Smooth muscle cell (in vitro differentiated cells): ENCODE results near the gene IFT80. TPM values are rescaled to one million over a fixed set of nuclear protein-coding genes. Genes with fewer than 3 reads are reported as not detected.

Experiments
- DNase-seq: peaks from one replicate; lab custom pipeline; 2025; ENCODE audit not compliant: unreplicated experiment; lab: John Stamatoyannopoulos, UW
- H2AFZ ChIP-seq: fragments of 200-600 bp; sonication (generic); 2 replicates; pipeline ENCODE4 v1.6.0; 2016; ENCODE audit warnings: antibody characterized with exemption, low read depth, mild to moderate bottlenecking
- H3F3A ChIP-seq: fragments of 200-600 bp; sonication (generic); 2 replicates; pipeline ENCODE4 v1.6.0; 2017; ENCODE audit warnings: antibody characterized with exemption, low read depth
- H3K27ac ChIP-seq: fragments of 200-600 bp; sonication (generic); 2 replicates; pipeline ENCODE4 v1.5.1; 2016; ENCODE audit warnings: low read depth, mild to moderate bottlenecking
- H3K27me3 ChIP-seq: fragments of 200-600 bp; sonication (generic); 2 replicates; pipeline ENCODE4 v1.6.1; 2016; ENCODE audit warnings: low read depth, mild to moderate bottlenecking
- H3K36me3 ChIP-seq: fragments of 200-600 bp; sonication (generic); 2 replicates; pipeline ENCODE4 v1.5.1; 2016; ENCODE audit warnings: low read depth
- H3K4me1 ChIP-seq: fragments of 200-600 bp; sonication (generic); 2 replicates; pipeline ENCODE4 v1.5.1; 2016; ENCODE audit warnings: low read depth
- H3K4me2 ChIP-seq: fragments of 200-600 bp; sonication (generic); 2 replicates; pipeline ENCODE4 v1.6.0; 2016; ENCODE audit warnings: mild to moderate bottlenecking
- H3K4me3 ChIP-seq: fragments of 200-600 bp; sonication (generic); 2 replicates; pipeline ENCODE4 v1.5.1; 2016; ENCODE audit warnings: mild to moderate bottlenecking
- H3K79me2 ChIP-seq: fragments of 200-600 bp; sonication (generic); 2 replicates; pipeline ENCODE4 v1.6.0; 2016; ENCODE audit warnings: low read depth, mild to moderate bottlenecking
- H3K9ac ChIP-seq: fragments of 200-600 bp; sonication (generic); 2 replicates; pipeline ENCODE4 v1.6.0; 2016; ENCODE audit warnings: low read depth
- H3K9me3 ChIP-seq: fragments of 200-600 bp; sonication (generic); replicated peaks from 2 replicates; pipeline ENCODE4 v1.5.1; 2016; ENCODE audit warnings: low read depth
- H4K20me1 ChIP-seq: fragments of 200-600 bp; sonication (generic); 2 replicates; pipeline ENCODE4 v1.6.0; 2016; ENCODE audit warnings: low read depth
- WGBS: methylation state at CpG from one replicate; pipeline ENCODE4 v1.1.7; 2016; ENCODE audit warnings: low lambda C conversion rate; 5-methylcytosine and 5-hydroxymethylcytosine counted together
- microRNA counts: library from miRNA; unstranded; fragments of <30 nt; microRNA quantifications from one replicate; lab custom pipeline; 2016
- microRNA-seq: library from miRNA; unstranded; fragments of <30 nt; microRNA quantifications from one replicate; pipeline ENCODE4, GENCODE V29; 2016; ENCODE audit warnings: borderline number of aligned reads
- polyA plus RNA-seq: library from polyadenylated mRNA; unstranded; fragments of >200 nt; fragmentation: Nextera tagmentation; extraction: Ambion mirVana; gene quantifications from 2 replicates; pipeline ENCODE4 v1.2.1, GENCODE V29; 2016
- small RNA-seq: library from RNA; depleted of rRNA; stranded (forward); fragments of <200 nt; gene quantifications from one replicate; pipeline ENCODE3, GENCODE V24; 2014
- total RNA-seq: library from RNA; depleted of rRNA; stranded (reverse); fragments of >200 nt; gene quantifications from 2 replicates; pipeline ENCODE4 v1.2.3, GENCODE V29; 2014
- TF ChIP-seq, protein P1 (sequence below): fragments of 200-600 bp; sonication (generic); IDR thresholded peaks from 2 replicates; pipeline ENCODE4 v1.5.1; 2017; ENCODE audit warnings: borderline replicate concordance, mild to moderate bottlenecking, antibody characterized with exemption; ENCODE audit not compliant: insufficient read depth, poor library complexity, severe bottlenecking

The IFT80 gene
- total and polyA plus RNA-seq, 2 experiments from 2014 or later: 8.3 to 61.5 TPM

DNA sequence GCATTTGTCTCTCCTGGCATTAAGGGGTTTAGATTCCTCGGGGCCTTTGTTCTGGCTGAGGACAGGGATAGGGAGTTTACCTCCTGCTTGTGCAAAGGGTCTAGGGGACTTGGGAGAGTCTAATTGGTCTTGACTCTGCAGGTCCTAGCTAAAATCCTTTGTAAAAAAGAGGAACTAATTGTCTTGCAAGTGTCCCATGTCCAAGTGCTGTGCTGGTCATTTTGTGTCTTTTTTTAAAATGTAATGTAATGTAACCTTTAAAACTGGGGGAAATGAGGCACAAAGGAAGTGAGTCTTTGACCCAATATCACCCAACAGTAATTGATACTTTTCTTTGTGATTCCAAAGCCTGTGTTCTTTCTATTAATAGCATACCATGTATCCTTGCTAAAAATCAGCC, 188.7 kb downstream of the IFT80 start:
- 93% methylated on average over 1 of the region's 1 CpG for WGBS

More for the DNA sequence above, 188.7 kb downstream of the IFT80 start:
- TF ChIP-seq, protein P1, sequence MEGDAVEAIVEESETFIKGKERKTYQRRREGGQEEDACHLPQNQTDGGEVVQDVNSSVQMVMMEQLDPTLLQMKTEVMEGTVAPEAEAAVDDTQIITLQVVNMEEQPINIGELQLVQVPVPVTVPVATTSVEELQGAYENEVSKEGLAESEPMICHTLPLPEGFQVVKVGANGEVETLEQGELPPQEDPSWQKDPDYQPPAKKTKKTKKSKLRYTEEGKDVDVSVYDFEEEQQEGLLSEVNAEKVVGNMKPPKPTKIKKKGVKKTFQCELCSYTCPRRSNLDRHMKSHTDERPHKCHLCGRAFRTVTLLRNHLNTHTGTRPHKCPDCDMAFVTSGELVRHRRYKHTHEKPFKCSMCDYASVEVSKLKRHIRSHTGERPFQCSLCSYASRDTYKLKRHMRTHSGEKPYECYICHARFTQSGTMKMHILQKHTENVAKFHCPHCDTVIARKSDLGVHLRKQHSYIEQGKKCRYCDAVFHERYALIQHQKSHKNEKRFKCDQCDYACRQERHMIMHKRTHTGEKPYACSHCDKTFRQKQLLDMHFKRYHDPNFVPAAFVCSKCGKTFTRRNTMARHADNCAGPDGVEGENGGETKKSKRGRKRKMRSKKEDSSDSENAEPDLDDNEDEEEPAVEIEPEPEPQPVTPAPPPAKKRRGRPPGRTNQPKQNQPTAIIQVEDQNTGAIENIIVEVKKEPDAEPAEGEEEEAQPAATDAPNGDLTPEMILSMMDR: no peak
- Histone ChIP-seq H3K79me2 (no peaks in the 10 kb centered on the region), H3K27ac (no peak overlapping the region), H3K4me2 (no peak overlapping the region), H2AFZ (no peak overlapping the region), H3K27me3 (no peaks in the 10 kb centered on the region), H3K4me3 (no peak overlapping the region), H3K36me3 (no peaks in the 10 kb centered on the region), H3K9ac (no peak overlapping the region), H3K9me3 (no peaks in the 10 kb centered on the region), H3K4me1 (no peaks in the 10 kb centered on the region), H3F3A (no peaks in the 10 kb centered on the region), H4K20me1 (no peaks in the 10 kb centered on the region)
- no peak for DNase-seq

MicroRNAs encoded within 50 kb of the gene (microRNA counts, 767-probe panel; counts per million panel counts)
- 9,213 counts per million, percentile 73 among the panel's probes with 10 or more counts for microRNA hsa-miR-15b-5p (lab: Ali Mortazavi, UCI)

Small RNA genes lying within 50 kb of the gene (microRNA-seq; reads per million reads assigned to microRNA genes)
- gene MIR15B: 948 reads per million, percentile 80 among the genes with 10 or more reads in this experiment
- gene MIR16-2: 91.8 reads per million, percentile 55 among the genes with 10 or more reads in this experiment

Small RNA genes lying within 50 kb of the gene (small RNA-seq; reads per million reads assigned to genes)
- 4.8 reads per million, percentile 62 among the genes with 10 or more reads in this experiment for gene MIR15B
- gene MIR16-2: 1.6 reads per million, percentile 40 among the genes with 10 or more reads in this experiment

Other genes starting within 250 kb of the IFT80 start
- 10.2 and 11.7 TPM in 2 replicates for gene C3orf80, start 173.8 kb downstream of the IFT80 start, total RNA-seq
- 14.9 and 17.5 TPM in 2 replicates for gene C3orf80, start 173.8 kb downstream of the IFT80 start, polyA plus RNA-seq
- 71.7 and 122 TPM in 2 replicates for gene SMC4, start 425 bp upstream of the IFT80 start, total RNA-seq
- gene SMC4, start 425 bp upstream of the IFT80 start, polyA plus RNA-seq: 55.1 and 64.5 TPM in 2 replicates
- 12.9 and 19.0 TPM in 2 replicates for gene TRIM59, start 50.6 kb upstream of the IFT80 start, total RNA-seq
- 6.6 and 8.9 TPM in 2 replicates for gene TRIM59, start 50.6 kb upstream of the IFT80 start, polyA plus RNA-seq
- gene KPNA4, start 166.3 kb upstream of the IFT80 start, total RNA-seq: 34.1 and 36.1 TPM in 2 replicates
- 10.9 and 12.4 TPM in 2 replicates for gene KPNA4, start 166.3 kb upstream of the IFT80 start, polyA plus RNA-seq